ENCODE measurements around the gene RMDN2.

GRCh38 chr2:37934591-37935513 lies 9.8 kb downstream of the RMDN2 start:
- no peak for TF ChIP-seq MYBL2 (CRISPR knock-in tag; IDR thresholded peaks at IDR 0.05)
- no peak for TF ChIP-seq IRF1 (CRISPR knock-in tag; IDR thresholded peaks at IDR 0.05)
- TF ChIP-seq, protein P1, sequence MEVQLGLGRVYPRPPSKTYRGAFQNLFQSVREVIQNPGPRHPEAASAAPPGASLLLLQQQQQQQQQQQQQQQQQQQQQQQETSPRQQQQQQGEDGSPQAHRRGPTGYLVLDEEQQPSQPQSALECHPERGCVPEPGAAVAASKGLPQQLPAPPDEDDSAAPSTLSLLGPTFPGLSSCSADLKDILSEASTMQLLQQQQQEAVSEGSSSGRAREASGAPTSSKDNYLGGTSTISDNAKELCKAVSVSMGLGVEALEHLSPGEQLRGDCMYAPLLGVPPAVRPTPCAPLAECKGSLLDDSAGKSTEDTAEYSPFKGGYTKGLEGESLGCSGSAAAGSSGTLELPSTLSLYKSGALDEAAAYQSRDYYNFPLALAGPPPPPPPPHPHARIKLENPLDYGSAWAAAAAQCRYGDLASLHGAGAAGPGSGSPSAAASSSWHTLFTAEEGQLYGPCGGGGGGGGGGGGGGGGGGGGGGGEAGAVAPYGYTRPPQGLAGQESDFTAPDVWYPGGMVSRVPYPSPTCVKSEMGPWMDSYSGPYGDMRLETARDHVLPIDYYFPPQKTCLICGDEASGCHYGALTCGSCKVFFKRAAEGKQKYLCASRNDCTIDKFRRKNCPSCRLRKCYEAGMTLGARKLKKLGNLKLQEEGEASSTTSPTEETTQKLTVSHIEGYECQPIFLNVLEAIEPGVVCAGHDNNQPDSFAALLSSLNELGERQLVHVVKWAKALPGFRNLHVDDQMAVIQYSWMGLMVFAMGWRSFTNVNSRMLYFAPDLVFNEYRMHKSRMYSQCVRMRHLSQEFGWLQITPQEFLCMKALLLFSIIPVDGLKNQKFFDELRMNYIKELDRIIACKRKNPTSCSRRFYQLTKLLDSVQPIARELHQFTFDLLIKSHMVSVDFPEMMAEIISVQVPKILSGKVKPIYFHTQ (CRISPR knock-in tag; IDR thresholded peaks at IDR 0.05): no peak
- TF ChIP-seq ESRRA (CRISPR knock-in tag; IDR thresholded peaks at IDR 0.05; ENCODE audit: borderline replicate concordance): no peak
- TF ChIP-seq MXD4 (CRISPR knock-in tag; IDR thresholded peaks at IDR 0.05; ENCODE audit: borderline replicate concordance): no peak
- TF ChIP-seq ZNF512 (CRISPR knock-in tag; IDR thresholded peaks at IDR 0.05; ENCODE audit: borderline replicate concordance): no peak
- no peak for TF ChIP-seq HMGXB4 (CRISPR knock-in tag; IDR thresholded peaks at IDR 0.05)
- TF ChIP-seq, protein P2, sequence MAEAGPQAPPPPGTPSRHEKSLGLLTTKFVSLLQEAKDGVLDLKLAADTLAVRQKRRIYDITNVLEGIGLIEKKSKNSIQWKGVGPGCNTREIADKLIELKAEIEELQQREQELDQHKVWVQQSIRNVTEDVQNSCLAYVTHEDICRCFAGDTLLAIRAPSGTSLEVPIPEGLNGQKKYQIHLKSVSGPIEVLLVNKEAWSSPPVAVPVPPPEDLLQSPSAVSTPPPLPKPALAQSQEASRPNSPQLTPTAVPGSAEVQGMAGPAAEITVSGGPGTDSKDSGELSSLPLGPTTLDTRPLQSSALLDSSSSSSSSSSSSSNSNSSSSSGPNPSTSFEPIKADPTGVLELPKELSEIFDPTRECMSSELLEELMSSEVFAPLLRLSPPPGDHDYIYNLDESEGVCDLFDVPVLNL (CRISPR knock-in tag; IDR thresholded peaks at IDR 0.05; ENCODE audit: borderline replicate concordance, low read depth): no peak
- no peak for TF ChIP-seq CTCF (IDR thresholded peaks at IDR 0.05)
